HepG2 (cell line): Measurements from ENCODE around the gene CASKIN2. TPM values are rescaled to one million over a fixed set of nuclear protein-coding genes. Genes with fewer than 3 reads are reported as not detected.

Experiments used
- CBX1 ChIP-seq: IDR thresholded peaks from one replicate; pipeline ENCODE4 v1.6.1; 2016; ENCODE audit warnings: antibody characterized with exemption, low read depth
- CEBPZ ChIP-seq: IDR thresholded peaks from 2 replicates; pipeline ENCODE4 v1.6.1; 2012; ENCODE audit warnings: low read length, improper control_type of control experiment
- E2F2 ChIP-seq: sonication (generic); formaldehyde crosslinking; IDR thresholded peaks from 2 replicates; pipeline ENCODE4 v1.4.0; 2020; ENCODE audit warnings: missing genetic modification reagents, borderline replicate concordance
- E2F5 ChIP-seq: sonication (generic); formaldehyde crosslinking; conservative IDR thresholded peaks from 2 replicates; pipeline ENCODE4 v1.4.0; 2020; ENCODE audit warnings: missing genetic modification reagents
- HMG20B ChIP-seq: conservative IDR thresholded peaks from 2 replicates; pipeline ENCODE4 v1.6.1; 2016; ENCODE audit warnings: missing genetic modification reagents, missing compliant biosample characterization
- HNF4G ChIP-seq, 2 experiments: sonication (generic) in 1 of 2; formaldehyde crosslinking in 1 of 2; IDR thresholded peaks; 2 replicates each; pipeline versions ENCODE4 v1.4.0 to v1.6.1; 2011 to 2020; ENCODE audit warnings: borderline replicate concordance in 2 of 2, low read depth in 2 of 2, mild to moderate bottlenecking in 2 of 2, low read length in 1 of 2, missing genetic modification reagents in 1 of 2, moderate library complexity in 1 of 2
- MAZ ChIP-seq, 2 experiments: sonication (generic) in 1 of 2; formaldehyde crosslinking in 1 of 2; IDR thresholded peaks; 2 replicates each; pipeline versions ENCODE4 v1.5.0 to v1.6.1; 2012 to 2020; ENCODE audit warnings: low read depth in 2 of 2, mild to moderate bottlenecking in 2 of 2, borderline replicate concordance in 1 of 2, improper control_type of control experiment in 1 of 2, low read length in 1 of 2, missing genetic modification reagents in 1 of 2, moderate library complexity in 1 of 2
- MTA1 ChIP-seq: sonication (generic); formaldehyde crosslinking; IDR thresholded peaks from 2 replicates; pipeline ENCODE4 v1.4.0; 2020; ENCODE audit warnings: missing genetic modification reagents, mild to moderate bottlenecking, borderline replicate concordance
- MYC ChIP-seq: sonication (generic); formaldehyde crosslinking; IDR thresholded peaks from 2 replicates; pipeline ENCODE4 v1.9.0; 2021; ENCODE audit warnings: missing genetic modification reagents, borderline replicate concordance
- NFATC3 ChIP-seq: sonication (generic); formaldehyde crosslinking; IDR thresholded peaks from 2 replicates; pipeline ENCODE4 v1.5.1; 2020; ENCODE audit warnings: mild to moderate bottlenecking, missing genetic modification reagents
- NFIB ChIP-seq: sonication (generic); formaldehyde crosslinking; IDR thresholded peaks from 2 replicates; pipeline ENCODE4 v1.9.0; 2021; ENCODE audit warnings: missing genetic modification reagents, mild to moderate bottlenecking, borderline replicate concordance
- ONECUT2 ChIP-seq: sonication (generic); formaldehyde crosslinking; IDR thresholded peaks from 2 replicates; pipeline ENCODE4 v1.4.0; 2020; ENCODE audit warnings: missing genetic modification reagents
- PAF1 ChIP-seq: IDR thresholded peaks from 2 replicates; pipeline ENCODE4 v1.6.1; 2016; ENCODE audit warnings: missing genetic modification reagents, missing compliant biosample characterization
- REPIN1 ChIP-seq: sonication (generic); formaldehyde crosslinking; IDR thresholded peaks from 2 replicates; pipeline ENCODE4 v1.8.0; 2022; ENCODE audit warnings: missing genetic modification reagents, low read depth, mild to moderate bottlenecking, borderline replicate concordance
- REXO4 ChIP-seq: sonication (generic); formaldehyde crosslinking; IDR thresholded peaks from 2 replicates; pipeline ENCODE4 v1.8.0; 2022; ENCODE audit warnings: missing genetic modification reagents, mild to moderate bottlenecking, borderline replicate concordance
- SALL2 ChIP-seq: sonication (generic); formaldehyde crosslinking; IDR thresholded peaks from 2 replicates; pipeline ENCODE4 v1.8.1; 2023; ENCODE audit warnings: mild to moderate bottlenecking, missing genetic modification reagents, inconsistent platforms
- TARDBP ChIP-seq: sonication (generic); formaldehyde crosslinking; IDR thresholded peaks from 2 replicates; pipeline ENCODE4 v1.8.0; 2022; ENCODE audit warnings: mild to moderate bottlenecking, missing genetic modification reagents
- ZFP36L1 ChIP-seq: sonication (generic); formaldehyde crosslinking; IDR thresholded peaks from 2 replicates; pipeline ENCODE4 v1.8.0; 2022; ENCODE audit warnings: mild to moderate bottlenecking, missing genetic modification reagents, moderate library complexity
- ZNF253 ChIP-seq: sonication (generic); formaldehyde crosslinking; IDR thresholded peaks from 2 replicates; pipeline ENCODE4 v1.8.0; 2022; ENCODE audit warnings: mild to moderate bottlenecking, missing genetic modification reagents, borderline replicate concordance
- ZNF513 ChIP-seq: sonication (generic); formaldehyde crosslinking; conservative IDR thresholded peaks from 2 replicates; pipeline ENCODE4 v1.5.0; 2020; ENCODE audit warnings: missing genetic modification reagents
- ZNF549 ChIP-seq: sonication (generic); formaldehyde crosslinking; IDR thresholded peaks from 2 replicates; pipeline ENCODE4 v1.5.0; 2020; ENCODE audit warnings: missing genetic modification reagents
- ZNF552 ChIP-seq: sonication (generic); formaldehyde crosslinking; IDR thresholded peaks from 2 replicates; pipeline ENCODE4 v1.9.0; 2022; ENCODE audit warnings: missing genetic modification reagents, mild to moderate bottlenecking, borderline replicate concordance
- ZNF746 ChIP-seq: sonication (generic); formaldehyde crosslinking; IDR thresholded peaks from 2 replicates; pipeline ENCODE4 v1.8.0; 2022; ENCODE audit warnings: mild to moderate bottlenecking, missing genetic modification reagents
- polyA plus RNA-seq, 8 experiments: library from polyadenylated mRNA; depleted of rRNA in 3 of 8; stranded (reverse) in 7 of 8; unstranded in 1 of 8; fragments of >200 nt; fragmentation: Illumina TruSeq in 4 of 8; extraction: Trizol in 4 of 8; gene quantifications; 2 replicates each; pipeline versions ENCODE4 v1.2.1 to v1.2.3, GENCODE V29; 2011 to 2016; ENCODE audit warnings: low read depth in 4 of 8, missing spikeins in 1 of 8, mixed read lengths in 1 of 8; ENCODE audit not compliant: insufficient read depth in 1 of 8
- total RNA-seq, 5 experiments: library from RNA; depleted of rRNA; stranded (reverse); fragments of >200 nt; fragmentation: Illumina TruSeq; extraction: Trizol; gene quantifications; 2 replicates each; pipeline ENCODE4 v1.2.3, GENCODE V29; 2016; ENCODE audit warnings: low read depth in 1 of 5

CASKIN2 gene
- total and polyA plus RNA-seq, 2 of the 13 experiments (the other 11 are each of a cell fraction or from before 2014, with no cell fraction given), result 5.2 to 7.8 TPM

- TF ChIP-seq ZNF513, result no peak
- peak; percentile 25; the same call in 1 of the 2 replicates for TF ChIP-seq MTA1 (CRISPR knock-in tag)
- TF ChIP-seq ZNF253 (CRISPR knock-in tag), result no peak
- no peak for TF ChIP-seq ZNF746 (CRISPR knock-in tag)
- TF ChIP-seq NFATC3 (CRISPR knock-in tag), result no peak
- no peak for TF ChIP-seq SALL2 (CRISPR knock-in tag)
- TF ChIP-seq CEBPZ, result no peak
- TF ChIP-seq MYC (CRISPR knock-in tag), result peak; percentile 57
- no peak for TF ChIP-seq ZNF552 (CRISPR knock-in tag)
- TF ChIP-seq ONECUT2 (CRISPR knock-in tag), result no peak
- TF ChIP-seq E2F2 (CRISPR knock-in tag), result no peak
- peak; percentile 28; the same call in 1 of the 2 replicates for TF ChIP-seq E2F5 (CRISPR knock-in tag)
- no peak for TF ChIP-seq PAF1 (CRISPR knock-in tag)
- no peak for TF ChIP-seq CBX1
- TF ChIP-seq TARDBP, result no peak
- no peak for TF ChIP-seq ZFP36L1 (CRISPR knock-in tag)
- TF ChIP-seq HNF4G (IDR thresholded peaks at IDR 0.05; ENCODE audit: borderline replicate concordance, low read depth, low read length), result no peak
- no peak for TF ChIP-seq HNF4G (CRISPR knock-in tag; IDR thresholded peaks at IDR 0.05; ENCODE audit: borderline replicate concordance, low read depth)
- TF ChIP-seq HMG20B (CRISPR knock-in tag), result no peak
- TF ChIP-seq MAZ (IDR thresholded peaks at IDR 0.05; ENCODE audit: borderline replicate concordance, low read depth, low read length), result no peak
- TF ChIP-seq MAZ (CRISPR knock-in tag; IDR thresholded peaks at IDR 0.05; ENCODE audit: low read depth), result peak; percentile 32; the same call in 1 of the 2 replicates
- TF ChIP-seq REXO4, result no peak
- TF ChIP-seq REPIN1 (CRISPR knock-in tag), result no peak
- TF ChIP-seq ZNF549 (CRISPR knock-in tag), result no peak
- no peak for TF ChIP-seq NFIB (CRISPR knock-in tag)
Measured at GRCh38 chr17:75457047-75457654, 58.2 kb downstream of the CASKIN2 start (continued).
